HL-60 (cell line): ENCODE data around the gene TBC1D24.

Experiments used
- DNase-seq, 2 experiments: peaks; one replicate each; pipeline ENCODE4 v3.0.0-alpha.2; 2010 to 2020; ENCODE audit warnings: low read depth in 1 of 2, low spot score in 1 of 2
- H3K27ac ChIP-seq: fragments of 250-450 bp; sonication (Bioruptor Pico); replicated peaks from 2 replicates; pipeline ENCODE4 v1.5.1; 2020; ENCODE audit warnings: mild to moderate bottlenecking, moderate library complexity
- H3K27me3 ChIP-seq: fragments of 250-450 bp; sonication (Bioruptor Pico); 2 replicates; pipeline ENCODE4 v1.5.1; 2021; ENCODE audit warnings: mild to moderate bottlenecking, moderate library complexity; ENCODE audit not compliant: insufficient read depth, poor library complexity, severe bottlenecking
- H3K4me3 ChIP-seq: replicated peaks from 2 replicates; pipeline ENCODE4 v1.5.1; 2011; ENCODE audit warnings: mild to moderate bottlenecking, control low read depth, low read length; ENCODE audit not compliant: insufficient read depth
- CTCF ChIP-seq: IDR thresholded peaks from one replicate; pipeline ENCODE4 v1.5.1; 2011; ENCODE audit warnings: low read length, control low read depth, inconsistent platforms; ENCODE audit not compliant: insufficient read depth
- GABPA ChIP-seq: IDR thresholded peaks from 2 replicates; pipeline ENCODE4 v1.6.1; 2012; ENCODE audit warnings: low read depth
- POLR2AphosphoS5 ChIP-seq: IDR thresholded peaks from 2 replicates; pipeline ENCODE4 v1.6.1; 2012; ENCODE audit warnings: low read depth
- SPI1 ChIP-seq: IDR thresholded peaks from 2 replicates; pipeline ENCODE4 v1.6.1; 2012; ENCODE audit warnings: low read depth, mild to moderate bottlenecking, borderline replicate concordance
- TF ChIP-seq, protein P1 (sequence below): IDR thresholded peaks from 2 replicates; pipeline ENCODE4 v1.6.1; 2012; ENCODE audit warnings: low read depth; ENCODE audit not compliant: insufficient replicate concordance

The TBC1D24 gene

GRCh38 chr16:2494616-2495015 lies 19.7 kb downstream of the TBC1D24 start:
- no peak for TF ChIP-seq POLR2AphosphoS5
- TF ChIP-seq, protein P1, sequence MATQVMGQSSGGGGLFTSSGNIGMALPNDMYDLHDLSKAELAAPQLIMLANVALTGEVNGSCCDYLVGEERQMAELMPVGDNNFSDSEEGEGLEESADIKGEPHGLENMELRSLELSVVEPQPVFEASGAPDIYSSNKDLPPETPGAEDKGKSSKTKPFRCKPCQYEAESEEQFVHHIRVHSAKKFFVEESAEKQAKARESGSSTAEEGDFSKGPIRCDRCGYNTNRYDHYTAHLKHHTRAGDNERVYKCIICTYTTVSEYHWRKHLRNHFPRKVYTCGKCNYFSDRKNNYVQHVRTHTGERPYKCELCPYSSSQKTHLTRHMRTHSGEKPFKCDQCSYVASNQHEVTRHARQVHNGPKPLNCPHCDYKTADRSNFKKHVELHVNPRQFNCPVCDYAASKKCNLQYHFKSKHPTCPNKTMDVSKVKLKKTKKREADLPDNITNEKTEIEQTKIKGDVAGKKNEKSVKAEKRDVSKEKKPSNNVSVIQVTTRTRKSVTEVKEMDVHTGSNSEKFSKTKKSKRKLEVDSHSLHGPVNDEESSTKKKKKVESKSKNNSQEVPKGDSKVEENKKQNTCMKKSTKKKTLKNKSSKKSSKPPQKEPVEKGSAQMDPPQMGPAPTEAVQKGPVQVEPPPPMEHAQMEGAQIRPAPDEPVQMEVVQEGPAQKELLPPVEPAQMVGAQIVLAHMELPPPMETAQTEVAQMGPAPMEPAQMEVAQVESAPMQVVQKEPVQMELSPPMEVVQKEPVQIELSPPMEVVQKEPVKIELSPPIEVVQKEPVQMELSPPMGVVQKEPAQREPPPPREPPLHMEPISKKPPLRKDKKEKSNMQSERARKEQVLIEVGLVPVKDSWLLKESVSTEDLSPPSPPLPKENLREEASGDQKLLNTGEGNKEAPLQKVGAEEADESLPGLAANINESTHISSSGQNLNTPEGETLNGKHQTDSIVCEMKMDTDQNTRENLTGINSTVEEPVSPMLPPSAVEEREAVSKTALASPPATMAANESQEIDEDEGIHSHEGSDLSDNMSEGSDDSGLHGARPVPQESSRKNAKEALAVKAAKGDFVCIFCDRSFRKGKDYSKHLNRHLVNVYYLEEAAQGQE: no peak
- no peak for TF ChIP-seq SPI1
- TF ChIP-seq GABPA: no peak
- TF ChIP-seq CTCF: no peak
- no peak for DNase-seq
- no peaks in the 10 kb centered on the region for H3K27me3 ChIP-seq
- no peak overlapping the region for H3K27ac ChIP-seq
- no peak overlapping the region for H3K4me3 ChIP-seq

DNA sequence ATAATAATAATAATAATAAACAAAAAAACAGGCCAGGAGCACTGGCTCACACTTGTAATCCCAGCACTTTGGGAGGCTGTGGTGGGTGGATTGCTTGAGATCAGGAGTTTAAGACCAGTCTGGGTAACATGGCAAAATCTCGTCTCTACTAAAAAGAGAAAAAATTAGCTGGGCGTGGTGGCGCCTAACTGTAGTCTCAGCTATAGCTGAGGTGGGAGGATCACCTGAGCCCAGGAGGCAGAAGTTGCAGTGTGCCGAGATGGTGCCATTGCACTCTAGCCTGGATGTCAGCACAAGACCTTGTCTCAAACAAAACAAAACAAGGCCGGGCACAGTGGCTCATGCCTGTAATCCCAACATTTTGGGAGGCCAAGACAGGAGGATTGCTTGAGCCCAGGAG lies 20.1 kb downstream of the TBC1D24 start:
- Histone ChIP-seq H3K27ac (no peak overlapping the region), H3K27me3 (no peaks in the 10 kb centered on the region), H3K4me3 (no peak overlapping the region)
- TF ChIP-seq POLR2AphosphoS5: no peak
- no peak for TF ChIP-seq GABPA
- TF ChIP-seq CTCF: no peak
- TF ChIP-seq, protein P1: no peak
- TF ChIP-seq SPI1: no peak
- DNase-seq: no peak

DNA sequence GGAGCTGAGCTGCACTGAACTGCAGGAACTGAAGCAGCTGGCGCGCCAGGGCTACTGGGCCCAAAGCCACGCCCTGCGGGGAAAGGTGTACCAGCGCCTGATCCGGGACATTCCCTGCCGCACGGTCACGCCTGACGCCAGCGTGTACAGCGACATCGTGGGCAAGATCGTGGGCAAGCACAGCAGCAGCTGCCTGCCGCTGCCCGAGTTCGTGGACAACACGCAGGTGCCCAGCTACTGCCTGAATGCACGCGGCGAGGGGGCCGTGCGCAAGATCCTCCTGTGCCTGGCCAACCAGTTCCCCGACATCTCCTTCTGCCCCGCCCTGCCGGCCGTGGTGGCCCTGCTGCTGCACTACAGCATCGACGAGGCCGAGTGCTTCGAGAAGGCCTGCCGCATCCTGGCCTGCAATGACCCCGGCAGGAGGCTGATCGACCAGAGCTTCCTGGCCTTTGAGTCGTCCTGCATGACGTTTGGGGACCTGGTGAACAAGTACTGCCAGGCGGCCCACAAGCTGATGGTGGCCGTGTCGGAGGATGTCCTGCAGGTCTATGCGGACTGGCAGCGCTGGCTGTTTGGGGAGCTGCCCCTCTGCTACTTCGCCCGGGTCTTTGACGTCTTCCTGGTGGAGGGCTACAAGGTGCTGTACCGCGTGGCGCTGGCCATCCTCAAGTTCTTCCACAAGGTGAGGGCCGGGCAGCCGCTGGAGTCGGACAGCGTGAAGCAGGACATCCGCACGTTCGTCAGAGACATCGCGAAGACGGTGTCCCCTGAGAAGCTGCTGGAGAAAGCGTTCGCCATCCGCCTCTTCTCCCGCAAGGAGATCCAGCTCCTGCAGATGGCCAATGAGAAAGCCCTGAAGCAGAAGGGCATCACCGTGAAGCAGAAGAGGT lies 21.5 kb downstream of the TBC1D24 start:
- no peaks in the 10 kb centered on the region for H3K27me3 ChIP-seq
- no peak overlapping the region for H3K4me3 ChIP-seq
- no peak for DNase-seq
- TF ChIP-seq CTCF (no peak), SPI1 (no peak), GABPA (no peak), POLR2AphosphoS5 (no peak)
- TF ChIP-seq, protein P1: no peak
- no peak overlapping the region for H3K27ac ChIP-seq
